Mesenchymal stem cell (in vitro differentiated cells and primary cell): ENCODE measurements around the gene PBX1.

Source experiments
- DNase-seq: peaks from one replicate; pipeline ENCODE4 v3.0.0-alpha.2; 2013
- H2AFZ ChIP-seq: one replicate; pipeline ENCODE4 v1.6.1; 2013; ENCODE audit warnings: low read depth, mild to moderate bottlenecking, control low read depth, inconsistent platforms, low read length, moderate library complexity
- H2AK5ac ChIP-seq: 2 replicates; pipeline ENCODE4 v1.6.1; 2013; ENCODE audit warnings: low read length, moderate library complexity, mild to moderate bottlenecking, inconsistent platforms; ENCODE audit not compliant: severe bottlenecking
- H2BK120ac ChIP-seq: one replicate; pipeline ENCODE4 v1.6.1; 2013; ENCODE audit warnings: low read depth, mild to moderate bottlenecking, inconsistent platforms, low read length, moderate library complexity
- H2BK12ac ChIP-seq, 2 experiments: one replicate each; pipeline ENCODE4 v1.6.1; 2013; ENCODE audit warnings: inconsistent platforms in 2 of 2, low read length in 2 of 2, mild to moderate bottlenecking in 2 of 2, moderate library complexity in 2 of 2, control low read depth in 1 of 2
- H2BK15ac ChIP-seq: one replicate; pipeline ENCODE4 v1.6.1; 2013; ENCODE audit warnings: mild to moderate bottlenecking, low read depth, inconsistent platforms; ENCODE audit not compliant: poor library complexity, severe bottlenecking
- H2BK5ac ChIP-seq: 2 replicates; pipeline ENCODE4 v1.6.1; 2013; ENCODE audit warnings: low read depth, mild to moderate bottlenecking, low read length, control low read depth, inconsistent platforms; ENCODE audit not compliant: poor library complexity, severe bottlenecking
- H3K14ac ChIP-seq, 2 experiments: one replicate each; pipeline ENCODE4 v1.6.1; 2013; ENCODE audit warnings: inconsistent platforms in 2 of 2, low read length in 2 of 2, control low read depth in 1 of 2, mild to moderate bottlenecking in 1 of 2, moderate library complexity in 1 of 2
- H3K18ac ChIP-seq, 2 experiments: one replicate each; pipeline ENCODE4 v1.6.1; 2013; ENCODE audit warnings: inconsistent platforms in 2 of 2, low read length in 2 of 2, control low read depth in 1 of 2, low read depth in 1 of 2, mild to moderate bottlenecking in 1 of 2
- H3K23ac ChIP-seq, 2 experiments: one replicate each; pipeline ENCODE4 v1.6.1; 2013; ENCODE audit warnings: inconsistent platforms in 2 of 2, low read length in 2 of 2, mild to moderate bottlenecking in 2 of 2, moderate library complexity in 2 of 2, control low read depth in 1 of 2
- H3K27ac ChIP-seq: 2 replicates; pipeline ENCODE4 v1.5.1; 2013; ENCODE audit warnings: mild to moderate bottlenecking, moderate library complexity, low read length, control low read depth, inconsistent platforms; ENCODE audit not compliant: poor library complexity, severe bottlenecking
- H3K27me3 ChIP-seq, 2 experiments: 2 replicates each; pipeline versions ENCODE4 v1.6.1 to v1.7.0; 2013; ENCODE audit warnings: low read length in 2 of 2, mild to moderate bottlenecking in 2 of 2, moderate library complexity in 2 of 2, control low read depth in 1 of 2, inconsistent platforms in 1 of 2; ENCODE audit not compliant: control insufficient read depth in 1 of 2, insufficient read depth in 1 of 2
- H3K36me3 ChIP-seq, 2 experiments: 2 replicates each; pipeline versions ENCODE4 v1.6.1 to v1.7.0; 2013; ENCODE audit warnings: low read length in 2 of 2, control low read depth in 1 of 2, inconsistent platforms in 1 of 2, low read depth in 1 of 2, mild to moderate bottlenecking in 1 of 2; ENCODE audit not compliant: insufficient read depth in 2 of 2, control insufficient read depth in 1 of 2
- H3K4ac ChIP-seq, 2 experiments: one replicate each; pipeline ENCODE4 v1.6.1; 2013; ENCODE audit warnings: inconsistent platforms in 2 of 2, low read length in 2 of 2, mild to moderate bottlenecking in 2 of 2, moderate library complexity in 2 of 2, control low read depth in 1 of 2, low read depth in 1 of 2
- H3K4me1 ChIP-seq: 2 replicates; pipeline ENCODE4 v1.6.1; 2013; ENCODE audit warnings: low read depth, low read length, control low read depth; ENCODE audit not compliant: control insufficient read depth, insufficient read depth
- H3K4me2 ChIP-seq: 2 replicates; pipeline ENCODE4 v1.6.1; 2013; ENCODE audit warnings: low read length, mild to moderate bottlenecking, inconsistent platforms; ENCODE audit not compliant: poor library complexity, severe bottlenecking
- H3K4me3 ChIP-seq, 2 experiments: 2 replicates each; pipeline versions ENCODE4 v1.5.1 to v1.7.0; 2013; ENCODE audit warnings: low read length in 2 of 2, mild to moderate bottlenecking in 2 of 2, control low read depth in 1 of 2, low read depth in 1 of 2; ENCODE audit not compliant: insufficient read depth in 1 of 2
- H3K79me1 ChIP-seq: replicated peaks from 2 replicates; pipeline ENCODE4 v1.6.1; 2013; ENCODE audit warnings: mild to moderate bottlenecking, control low read depth, low read length, inconsistent platforms; ENCODE audit not compliant: poor library complexity, severe bottlenecking
- H3K9ac ChIP-seq: 2 replicates; pipeline ENCODE4 v1.7.0; 2013; ENCODE audit warnings: mild to moderate bottlenecking, low read length, moderate library complexity
- H3K9me3 ChIP-seq: 2 replicates; pipeline ENCODE4 v1.7.0; 2013; ENCODE audit warnings: mild to moderate bottlenecking, low read length; ENCODE audit not compliant: control insufficient read depth
- H4K8ac ChIP-seq: one replicate; pipeline ENCODE4 v1.6.1; 2013; ENCODE audit warnings: inconsistent platforms, mild to moderate bottlenecking, low read length, moderate library complexity
- H4K91ac ChIP-seq: one replicate; pipeline ENCODE4 v1.6.1; 2013; ENCODE audit warnings: mild to moderate bottlenecking, low read length, inconsistent platforms
- WGBS: methylation state at CpG from one replicate; pipeline ENCODE4 v1.1.7; 2013; ENCODE audit warnings: mixed read lengths; 5-methylcytosine and 5-hydroxymethylcytosine counted together

The PBX1 gene

GRCh38 chr1:164559342-164560051, 513 bp downstream of the PBX1 start:
- Histone ChIP-seq H3K9me3 (no peaks in the 10 kb centered on the region), H3K4me3 (peak overlapping the region; percentile 70 to 86), H4K8ac (no peak overlapping the region), H2BK120ac (peak overlapping the region; percentile 92), H3K18ac (peak overlapping the region; percentile 37 to 70), H2BK12ac (peak overlapping the region in 1 of 2 experiments; percentile 21), H3K14ac (peak overlapping the region in 1 of 2 experiments; percentile 57), H3K9ac (peak overlapping the region; percentile 98), H2BK15ac (peak overlapping the region; percentile 28), H3K4me1 (no peaks in the 10 kb centered on the region), H3K36me3 (no peaks in the 10 kb centered on the region), H3K27me3 (no peaks in the 10 kb centered on the region), H2BK5ac (no peak overlapping the region), H3K79me1 (peaks cover 4% of the 10 kb centered on the region), H2AK5ac (no peak overlapping the region), H2AFZ (no peak overlapping the region), H4K91ac (no peak overlapping the region), H3K4me2 (peak overlapping the region; percentile 87), H3K23ac (peak overlapping the region in 1 of 2 experiments; percentile 96), H3K4ac (no peak overlapping the region), H3K27ac (peak overlapping the region; percentile 88)
- peak; percentile 60 for DNase-seq
- WGBS = 0% methylated on average over 15 of the region's 20 CpGs

- H3K4me1 ChIP-seq = no peaks in the 10 kb centered on the region
- no peaks in the 10 kb centered on the region for H3K36me3 ChIP-seq
- H3K79me1 ChIP-seq = peaks cover 4% of the 10 kb centered on the region
- H4K8ac ChIP-seq = no peak overlapping the region
- H3K14ac ChIP-seq = no peak overlapping the region
- DNase-seq = peak; percentile 54
- no peak overlapping the region for H2AK5ac ChIP-seq
- no peak overlapping the region for H4K91ac ChIP-seq
- H2BK15ac ChIP-seq = no peak overlapping the region
- no peak overlapping the region for H2AFZ ChIP-seq
- H3K4ac ChIP-seq = peak overlapping the region in 1 of 2 experiments; percentile 51
- H2BK12ac ChIP-seq = peak overlapping the region in 1 of 2 experiments; percentile 39
- peak overlapping the region in 1 of 2 experiments; percentile 86 for H3K4me3 ChIP-seq
- peak overlapping the region in 1 of 2 experiments; percentile 54 for H3K18ac ChIP-seq
- no peaks in the 10 kb centered on the region for H3K27me3 ChIP-seq
- H2BK5ac ChIP-seq = peak overlapping the region; percentile 19
- H3K9ac ChIP-seq = peak overlapping the region; percentile 98
- H3K23ac ChIP-seq = no peak overlapping the region
- WGBS = 0% methylated on average over 6 of the region's 11 CpGs
- no peak overlapping the region for H2BK120ac ChIP-seq
- no peaks in the 10 kb centered on the region for H3K9me3 ChIP-seq
- peak overlapping the region; percentile 29 for H3K27ac ChIP-seq
- peak overlapping the region; percentile 87 for H3K4me2 ChIP-seq
These were observed 1.1 kb downstream of the PBX1 start for GRCh38 chr1:164560121-164560541.

- H3K9ac ChIP-seq = peak overlapping the region; percentile 98
- peak overlapping the region in 1 of 2 experiments; percentile 86 for H3K4me3 ChIP-seq
- H3K4ac ChIP-seq = no peak overlapping the region
- H3K4me2 ChIP-seq = peak overlapping the region; percentile 77
- DNase-seq = no peak
- H3K4me1 ChIP-seq = no peaks in the 10 kb centered on the region
- no peak overlapping the region for H2BK5ac ChIP-seq
- no peak overlapping the region for H4K8ac ChIP-seq
- no peak overlapping the region for H2AFZ ChIP-seq
- no peak overlapping the region for H4K91ac ChIP-seq
- no peak overlapping the region for H2BK12ac ChIP-seq
- H2BK120ac ChIP-seq = no peak overlapping the region
- no peak overlapping the region for H3K27ac ChIP-seq
- peak overlapping the region in 1 of 2 experiments; percentile 92 for H3K14ac ChIP-seq
- H3K27me3 ChIP-seq = no peaks in the 10 kb centered on the region
- no peaks in the 10 kb centered on the region for H3K36me3 ChIP-seq
- no peak overlapping the region for H3K18ac ChIP-seq
- no peak overlapping the region for H2BK15ac ChIP-seq
- H3K79me1 ChIP-seq = peaks cover 7% of the 10 kb centered on the region
- H3K9me3 ChIP-seq = no peaks in the 10 kb centered on the region
- WGBS = 0% methylated on average over 2 of the region's 2 CpGs
- no peak overlapping the region for H2AK5ac ChIP-seq
- H3K23ac ChIP-seq = no peak overlapping the region
These were observed 1.6 kb downstream of the PBX1 start for GRCh38 chr1:164560556-164560955.

- Histone ChIP-seq H2AFZ (no peak overlapping the region), H3K9ac (peak overlapping the region; percentile 98), H3K27me3 (no peaks in the 10 kb centered on the region), H2BK120ac (no peak overlapping the region), H3K4me3 (peak overlapping the region in 1 of 2 experiments; percentile 86), H3K9me3 (no peaks in the 10 kb centered on the region), H3K23ac (no peak overlapping the region), H3K4me2 (peak overlapping the region; percentile 77), H2BK12ac (no peak overlapping the region), H3K18ac (no peak overlapping the region), H3K4ac (no peak overlapping the region), H2BK5ac (no peak overlapping the region), H4K8ac (no peak overlapping the region), H3K4me1 (no peaks in the 10 kb centered on the region), H3K36me3 (no peaks in the 10 kb centered on the region), H3K14ac (no peak overlapping the region), H2BK15ac (no peak overlapping the region), H3K79me1 (peaks cover 7% of the 10 kb centered on the region), H2AK5ac (no peak overlapping the region), H4K91ac (no peak overlapping the region), H3K27ac (no peak overlapping the region)
- no peak for DNase-seq
- WGBS = 5% methylated on average over 4 of the region's 7 CpGs
These were observed 2.0 kb downstream of the PBX1 start for GRCh38 chr1:164561007-164561406.
